ENCODE measurements around the gene KNDC1.
A peak's percentile ranks its signal among the peaks of the same experiment; 100 is the strongest.

The KNDC1 gene

DNA sequence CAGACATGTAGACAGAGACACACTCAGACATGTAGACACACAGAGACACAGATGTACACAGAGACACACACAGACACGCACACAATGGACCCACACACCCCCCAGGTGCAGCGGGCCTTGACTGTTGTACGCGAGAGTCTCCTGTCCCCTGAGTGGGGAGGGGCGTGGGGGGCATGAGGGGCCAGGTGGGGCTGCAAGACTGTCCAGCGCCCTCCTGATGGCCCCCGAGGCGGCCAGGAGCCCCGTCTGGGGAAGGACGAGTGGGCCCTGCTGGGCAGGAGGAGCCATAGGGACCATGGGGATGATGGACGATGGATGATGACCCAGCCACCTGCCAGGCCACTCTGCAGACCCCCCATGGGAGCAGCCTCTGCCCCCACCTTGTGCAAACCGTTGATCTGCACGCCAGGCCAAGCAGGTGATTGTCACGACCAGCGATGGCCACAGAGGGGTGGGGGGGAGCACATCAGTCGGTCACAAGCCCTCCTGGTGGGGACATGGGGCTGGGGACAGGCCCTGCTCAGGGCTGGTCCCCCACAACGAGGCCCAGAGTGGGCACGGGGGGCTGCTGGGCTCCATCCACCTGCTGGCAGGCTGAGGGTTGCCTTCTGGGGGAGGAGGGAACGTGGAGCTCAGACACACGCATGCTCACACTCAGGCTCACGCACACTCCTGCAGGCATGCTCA lies 89.2 kb downstream of the KNDC1 start:
- no peak for DNase-seq (ENCODE audit: low read depth)
- TF ChIP-seq, protein P1, sequence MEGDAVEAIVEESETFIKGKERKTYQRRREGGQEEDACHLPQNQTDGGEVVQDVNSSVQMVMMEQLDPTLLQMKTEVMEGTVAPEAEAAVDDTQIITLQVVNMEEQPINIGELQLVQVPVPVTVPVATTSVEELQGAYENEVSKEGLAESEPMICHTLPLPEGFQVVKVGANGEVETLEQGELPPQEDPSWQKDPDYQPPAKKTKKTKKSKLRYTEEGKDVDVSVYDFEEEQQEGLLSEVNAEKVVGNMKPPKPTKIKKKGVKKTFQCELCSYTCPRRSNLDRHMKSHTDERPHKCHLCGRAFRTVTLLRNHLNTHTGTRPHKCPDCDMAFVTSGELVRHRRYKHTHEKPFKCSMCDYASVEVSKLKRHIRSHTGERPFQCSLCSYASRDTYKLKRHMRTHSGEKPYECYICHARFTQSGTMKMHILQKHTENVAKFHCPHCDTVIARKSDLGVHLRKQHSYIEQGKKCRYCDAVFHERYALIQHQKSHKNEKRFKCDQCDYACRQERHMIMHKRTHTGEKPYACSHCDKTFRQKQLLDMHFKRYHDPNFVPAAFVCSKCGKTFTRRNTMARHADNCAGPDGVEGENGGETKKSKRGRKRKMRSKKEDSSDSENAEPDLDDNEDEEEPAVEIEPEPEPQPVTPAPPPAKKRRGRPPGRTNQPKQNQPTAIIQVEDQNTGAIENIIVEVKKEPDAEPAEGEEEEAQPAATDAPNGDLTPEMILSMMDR (IDR thresholded peaks at IDR 0.05; ENCODE audit: low read depth, low read length, missing control alignments): peak; percentile 18
- no peak overlapping the region for H3K4me3 ChIP-seq (ENCODE audit: low read depth, low read length)

DNA sequence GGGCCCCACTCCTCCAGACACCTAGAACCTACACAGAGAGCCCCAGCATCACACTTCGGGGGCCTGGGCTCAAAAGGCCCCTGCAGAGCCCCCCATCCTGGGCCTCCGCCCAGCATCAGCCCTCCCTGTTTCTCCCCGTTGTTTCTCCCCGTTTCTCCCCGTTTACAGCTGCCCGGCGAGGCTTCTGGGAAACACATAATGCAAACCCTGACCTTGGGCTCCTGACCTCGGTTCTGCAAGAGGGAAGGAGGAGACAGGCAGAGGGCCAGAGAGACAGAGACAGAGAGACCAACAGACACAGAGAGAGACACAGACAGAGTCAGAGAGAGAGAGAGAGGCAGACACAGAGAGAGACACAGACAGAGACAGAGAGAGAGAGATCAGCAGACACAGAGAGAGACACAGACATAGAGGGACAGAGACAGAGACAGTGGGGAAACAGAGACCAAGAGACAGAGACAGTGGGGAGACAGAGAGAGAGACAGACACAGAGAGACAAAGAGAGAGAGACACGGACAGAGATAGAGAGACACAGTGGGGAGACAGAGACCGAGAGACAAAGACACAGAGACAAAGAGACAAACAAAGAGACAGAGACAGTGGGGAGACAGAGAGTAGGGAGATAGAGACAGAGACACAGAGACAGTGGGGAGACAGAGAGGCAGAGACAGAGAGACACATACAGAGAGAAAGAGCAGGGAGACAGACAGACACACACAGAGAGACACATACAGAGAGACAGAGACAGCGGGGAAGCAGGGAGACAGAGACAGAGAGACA lies 90.1 kb downstream of the KNDC1 start:
- H3K4me3 ChIP-seq (ENCODE audit: low read depth, low read length): no peak overlapping the region
- TF ChIP-seq, protein P1 (IDR thresholded peaks at IDR 0.05; ENCODE audit: low read depth, low read length, missing control alignments): no peak
- no peak for DNase-seq (ENCODE audit: low read depth)

DNA sequence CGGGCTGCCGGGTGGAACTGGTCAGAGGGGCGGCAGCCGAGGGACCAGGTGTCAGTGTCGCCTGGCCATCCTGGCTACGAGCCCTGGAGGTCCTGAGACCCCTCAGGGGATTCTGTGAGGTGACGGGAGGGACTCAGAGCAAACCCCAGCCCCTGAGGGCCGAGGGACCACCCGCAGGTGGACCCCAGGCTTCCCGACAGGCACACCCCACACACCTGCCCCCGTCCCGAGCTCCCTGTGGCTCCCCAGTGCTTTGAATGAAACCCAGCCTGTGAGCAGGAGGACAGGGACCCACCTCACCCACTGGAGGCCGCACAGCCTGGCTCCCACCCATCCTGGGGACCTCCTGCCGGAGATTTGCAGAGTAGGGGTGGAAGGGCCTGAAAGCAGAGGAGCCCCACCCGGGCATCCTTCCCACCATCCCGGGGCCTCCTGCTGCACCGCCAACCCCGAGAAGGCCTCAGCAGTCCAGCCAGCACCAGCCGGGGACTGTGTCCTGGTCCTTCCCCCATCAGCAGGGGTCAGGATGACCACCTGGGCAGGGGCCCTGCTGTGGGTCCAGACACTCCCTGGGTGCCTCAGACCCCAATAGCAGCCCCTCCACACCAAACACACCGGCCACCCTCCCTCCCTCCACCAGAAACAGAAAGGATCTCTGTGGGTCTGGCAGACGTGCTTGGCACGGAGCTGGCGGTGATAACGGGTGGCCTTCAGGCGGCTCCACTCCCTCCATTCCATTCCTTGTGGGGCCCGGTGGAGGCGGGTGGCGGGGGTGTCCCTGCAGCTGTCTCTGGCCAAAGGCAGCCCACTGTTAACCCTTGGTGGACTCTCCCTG lies 91.6 kb downstream of the KNDC1 start:
- TF ChIP-seq, protein P1 (IDR thresholded peaks at IDR 0.05; ENCODE audit: low read depth, low read length, missing control alignments): no peak
- DNase-seq (ENCODE audit: low read depth): no peak
- H3K4me3 ChIP-seq (ENCODE audit: low read depth, low read length): no peak overlapping the region

DNA sequence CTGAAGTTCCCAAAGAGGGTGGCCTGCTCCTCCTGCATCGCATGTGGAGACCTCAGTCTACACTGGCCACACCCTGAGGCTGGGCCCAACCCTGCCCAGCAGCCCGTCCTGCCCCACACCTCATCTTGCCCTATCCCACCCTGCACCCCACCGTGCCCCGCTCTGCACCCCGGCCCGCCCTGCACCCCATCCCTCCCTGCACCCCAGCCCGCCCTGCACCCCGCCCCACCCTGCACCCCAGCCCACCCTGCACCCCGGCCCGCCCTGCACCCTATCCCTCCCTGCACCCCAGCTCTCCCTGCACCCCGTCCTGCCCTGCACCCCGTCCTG lies 92.2 kb downstream of the KNDC1 start:
- TF ChIP-seq, protein P1 (IDR thresholded peaks at IDR 0.05; ENCODE audit: low read depth, low read length, missing control alignments): no peak
- DNase-seq (ENCODE audit: low read depth): no peak
- no peak overlapping the region for H3K4me3 ChIP-seq (ENCODE audit: low read depth, low read length)

DNA sequence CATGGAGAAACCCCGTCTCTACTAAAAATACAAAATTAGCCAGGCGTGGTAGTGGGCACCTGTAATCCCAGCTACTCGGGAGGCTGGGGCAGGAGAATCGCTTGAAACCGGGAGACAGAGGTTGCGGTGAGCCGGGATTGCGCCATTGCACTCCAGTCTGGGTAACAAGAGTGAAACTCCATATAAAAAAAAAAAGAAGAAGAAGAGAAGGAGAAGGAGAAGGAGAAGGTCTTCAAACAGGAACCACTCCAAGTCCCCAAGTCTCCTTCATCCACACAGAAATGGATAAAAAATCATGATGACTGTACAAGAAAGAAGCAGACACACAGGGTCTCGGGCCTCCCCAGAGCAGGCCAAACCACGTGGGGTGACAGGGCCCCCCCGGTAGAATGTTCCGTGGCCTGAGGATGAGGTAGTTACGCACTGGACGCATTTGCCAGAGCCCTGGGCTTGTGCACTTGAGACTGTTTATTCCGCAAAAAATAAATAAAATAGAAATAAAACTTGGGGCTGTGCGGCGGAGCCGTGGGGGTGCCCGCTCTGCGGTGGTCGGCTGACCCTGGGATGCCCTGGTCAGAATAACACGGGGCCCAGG lies 93.4 kb downstream of the KNDC1 start:
- no peak for DNase-seq (ENCODE audit: low read depth)
- H3K4me3 ChIP-seq (ENCODE audit: low read depth, low read length): no peak overlapping the region
- TF ChIP-seq, protein P1 (IDR thresholded peaks at IDR 0.05; ENCODE audit: low read depth, low read length, missing control alignments): no peak

DNA sequence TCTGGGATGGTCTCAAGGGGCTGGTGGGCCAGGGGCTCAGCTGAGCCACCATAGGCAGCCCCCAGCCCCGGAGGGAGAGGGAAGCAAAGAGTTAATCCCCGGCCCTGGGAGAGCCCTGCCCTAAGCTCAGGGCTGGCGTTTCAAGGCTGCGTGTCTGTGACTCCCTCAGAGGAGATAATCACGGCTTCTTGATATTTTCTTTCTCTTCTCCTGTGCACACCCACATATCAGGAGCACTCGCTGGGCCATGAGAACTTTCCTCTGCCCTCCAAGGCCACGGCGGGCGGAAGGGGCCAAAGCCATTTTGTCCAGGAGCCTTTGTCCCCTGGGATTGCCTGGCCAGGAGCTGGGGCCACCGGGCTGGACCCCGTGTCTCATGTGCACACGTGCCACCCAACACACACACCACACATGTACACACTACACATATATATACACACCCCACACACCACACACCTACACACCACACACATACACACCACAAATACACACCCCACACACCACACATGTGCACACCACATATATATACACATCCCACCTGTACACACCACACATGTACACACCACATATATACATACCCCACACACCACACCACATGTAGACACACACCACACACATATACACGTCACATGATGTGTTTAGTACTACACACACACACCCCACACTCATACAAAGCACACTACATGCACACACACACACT lies 94.6 kb downstream of the KNDC1 start:
- TF ChIP-seq, protein P1 (IDR thresholded peaks at IDR 0.05; ENCODE audit: low read depth, low read length, missing control alignments): no peak
- H3K4me3 ChIP-seq (ENCODE audit: low read depth, low read length): no peak overlapping the region
- no peak for DNase-seq (ENCODE audit: low read depth)
